ENCODE results near the gene ITGA11.

ITGA11 gene

DNA sequence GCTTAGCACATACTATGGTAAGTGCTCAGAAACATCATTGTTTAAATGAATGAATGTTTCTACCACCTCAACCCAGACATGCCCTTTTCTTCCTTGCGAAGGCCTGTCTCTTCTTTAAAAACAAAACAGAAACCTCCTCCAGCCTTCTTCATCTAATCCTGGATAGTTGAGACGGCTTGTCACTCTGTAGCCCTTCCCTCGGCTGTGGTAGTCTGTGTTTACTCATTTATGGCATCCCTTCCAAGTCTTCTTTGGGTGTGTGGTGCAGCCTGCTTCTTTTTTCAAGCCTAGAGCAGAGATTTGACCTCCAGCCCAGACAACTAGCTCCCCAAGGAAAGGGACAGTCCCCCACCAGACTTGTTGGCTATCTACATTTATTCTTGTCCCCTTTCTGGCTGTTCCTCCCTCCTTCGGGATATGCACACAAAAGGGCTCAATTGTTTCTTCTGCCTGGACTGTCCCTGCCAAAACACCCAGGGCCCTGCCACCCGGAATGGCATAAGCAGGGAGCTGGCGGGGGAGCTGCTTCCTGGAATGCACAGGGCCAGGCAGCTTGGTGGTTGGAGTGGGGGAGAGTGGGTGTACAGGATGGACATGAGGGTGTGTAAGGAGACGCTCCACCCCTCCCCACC is 67.8 kb downstream of the ITGA11 start:
- no peak overlapping the region for H3K4me3 ChIP-seq (ENCODE audit: low read depth, low read length)

DNA sequence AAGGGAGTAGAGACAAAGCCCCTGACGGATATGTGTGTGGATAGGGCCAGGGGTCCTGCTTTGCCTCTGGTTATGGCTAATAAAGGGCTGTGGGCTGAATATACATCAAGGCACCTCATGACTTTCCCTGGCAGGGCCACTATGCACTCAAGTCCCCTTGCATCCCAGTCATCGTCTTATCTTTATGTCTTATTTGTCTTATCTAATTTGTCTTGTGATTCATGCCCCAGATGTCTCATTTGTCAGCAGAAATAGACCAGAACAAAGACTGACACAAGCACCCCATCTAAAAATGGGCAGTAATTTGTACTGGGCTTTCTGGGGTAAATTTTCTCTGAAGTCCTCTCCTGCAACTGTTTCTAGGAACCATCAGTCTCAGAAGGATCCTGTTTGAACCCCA is 68.6 kb downstream of the ITGA11 start:
- H3K4me3 ChIP-seq (ENCODE audit: low read depth, low read length): no peak overlapping the region

DNA sequence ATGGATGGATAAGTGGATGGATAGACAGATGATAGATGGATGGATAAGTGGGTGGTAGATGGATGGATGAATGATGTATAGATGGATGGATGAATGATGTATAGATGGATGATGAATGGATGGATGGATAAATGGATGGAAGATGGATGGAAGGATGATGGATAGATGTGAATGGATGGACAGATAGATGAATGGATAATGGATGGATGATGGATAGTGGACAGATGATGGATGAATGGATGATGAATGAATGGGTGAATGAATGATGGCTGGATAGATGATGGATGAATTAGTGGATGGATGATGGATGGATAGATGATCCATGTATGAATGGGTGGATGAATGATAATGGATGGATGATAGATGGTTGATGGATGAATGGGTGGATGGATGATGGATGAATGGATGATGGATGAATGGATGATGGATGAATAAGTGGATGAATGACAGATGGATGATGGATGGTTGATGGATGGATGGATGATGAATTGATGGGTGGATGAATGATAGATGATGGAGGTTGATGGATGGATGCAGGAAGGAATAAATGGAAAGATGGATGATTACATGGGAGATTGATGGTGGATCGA is 69.3 kb downstream of the ITGA11 start:
- H3K4me3 ChIP-seq (ENCODE audit: low read depth, low read length): no peak overlapping the region

DNA sequence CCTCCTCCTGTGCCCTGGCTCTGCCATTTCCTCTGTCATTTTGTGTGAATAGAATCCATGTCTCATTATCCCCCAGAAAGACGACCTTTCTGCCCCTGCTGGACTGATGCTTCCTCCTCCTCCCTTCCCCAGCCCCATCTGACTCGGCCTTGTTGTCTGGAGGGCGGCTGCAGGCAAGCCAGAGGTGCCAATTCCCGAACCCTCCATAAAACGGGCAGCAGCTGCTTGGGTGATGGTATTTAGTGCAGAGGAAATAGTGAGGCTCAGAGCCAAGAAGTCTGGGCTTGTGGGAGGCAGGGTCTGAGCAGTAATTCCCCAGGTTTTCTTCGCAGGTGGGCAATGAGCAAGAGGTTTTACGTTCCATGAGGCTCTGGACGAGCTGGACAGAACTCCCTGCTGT is 71.2 kb downstream of the ITGA11 start:
- no peak overlapping the region for H3K4me3 ChIP-seq (ENCODE audit: low read depth, low read length)

DNA sequence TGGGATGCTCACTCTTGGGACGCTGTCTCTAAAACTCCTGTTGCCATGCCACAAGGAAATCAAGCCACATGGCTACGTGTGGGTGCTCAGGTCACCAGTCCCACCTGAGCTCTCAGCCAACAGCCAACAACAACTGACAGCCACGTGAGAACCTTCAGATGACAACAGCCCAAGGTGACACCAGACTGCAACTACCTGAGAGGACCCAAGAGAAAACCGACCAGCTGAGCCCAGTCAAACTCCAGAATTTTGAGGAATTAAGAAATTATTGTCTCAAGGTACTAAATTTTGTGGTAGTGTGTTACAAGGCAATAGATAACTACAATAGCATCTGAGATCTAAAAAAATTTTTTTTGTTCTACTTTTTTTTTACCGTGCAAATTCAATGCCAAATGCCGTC is 75.2 kb downstream of the ITGA11 start:
- H3K4me3 ChIP-seq (ENCODE audit: low read depth, low read length): no peak overlapping the region

DNA sequence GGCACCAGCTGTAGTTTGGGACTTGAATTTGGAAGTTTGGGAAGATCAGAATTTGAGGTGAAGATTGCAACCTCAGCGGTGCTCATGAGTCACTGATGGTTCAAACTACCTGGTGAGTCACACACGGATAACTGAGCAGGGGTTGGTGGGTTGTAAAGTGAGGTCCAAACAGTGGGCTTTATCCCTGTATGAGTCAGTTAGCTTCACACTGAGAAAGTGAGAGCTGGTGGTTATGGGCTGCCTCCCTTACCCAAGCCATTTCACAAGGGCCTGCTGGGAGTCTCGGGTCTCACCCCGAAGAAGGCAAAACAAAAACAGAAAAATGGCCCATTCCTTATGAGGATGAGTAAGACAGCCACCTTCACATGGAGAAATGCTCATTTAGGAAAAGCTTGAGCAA is 77.0 kb downstream of the ITGA11 start:
- no peak overlapping the region for H3K4me3 ChIP-seq (ENCODE audit: low read depth, low read length)

DNA sequence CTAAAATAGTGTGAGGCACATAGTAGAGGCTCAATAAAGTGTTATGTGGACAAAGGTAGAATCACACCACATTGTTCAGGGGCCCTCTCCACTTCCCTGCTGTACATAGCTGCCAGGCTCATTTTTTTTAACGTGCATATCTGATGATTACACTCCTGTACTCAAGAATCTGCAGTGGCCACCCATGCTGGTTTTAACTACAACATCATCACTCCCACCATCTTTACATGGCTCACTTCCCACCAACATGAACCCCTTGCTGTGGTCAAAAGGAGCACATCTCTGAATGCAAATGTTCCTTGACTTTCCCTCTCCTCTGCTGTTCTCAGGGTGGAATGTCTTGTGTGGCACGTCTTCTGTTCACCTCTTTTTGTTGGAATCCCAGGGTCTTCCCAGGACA is 77.7 kb downstream of the ITGA11 start:
- no peak overlapping the region for H3K4me3 ChIP-seq (ENCODE audit: low read depth, low read length)

DNA sequence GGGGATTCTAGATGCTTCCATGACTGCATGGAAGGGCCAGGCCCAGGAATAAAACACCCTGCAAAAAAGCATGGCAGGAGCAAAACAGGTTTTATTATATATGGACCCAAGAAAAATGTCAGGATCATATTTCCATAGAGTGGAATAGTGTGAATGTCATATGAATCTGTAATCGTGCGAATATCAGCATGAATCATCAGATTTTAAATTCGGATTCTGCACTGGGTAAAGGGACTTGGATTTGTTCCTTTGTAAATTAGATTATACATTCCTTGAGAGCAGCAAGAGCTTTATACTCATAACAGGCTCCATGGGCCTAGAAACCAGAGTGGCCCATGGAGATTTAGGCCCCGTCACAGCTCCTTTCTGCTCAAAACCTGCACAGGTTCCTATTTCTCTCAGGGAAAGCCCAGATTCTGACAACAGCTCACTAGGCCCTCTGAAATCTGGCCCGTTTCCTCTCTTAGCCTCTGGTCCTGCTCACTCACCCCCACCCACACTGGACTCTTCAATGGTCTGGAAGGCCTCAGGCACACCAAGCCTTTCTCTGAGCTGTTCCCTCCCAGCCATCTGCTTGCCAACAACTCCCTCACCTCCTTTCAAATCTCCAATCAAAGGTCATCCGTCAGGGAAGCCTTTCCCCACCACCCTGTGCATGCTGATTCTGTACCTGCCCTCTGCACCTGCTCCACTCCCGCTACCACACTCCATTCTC is 78.4 kb downstream of the ITGA11 start:
- no peak overlapping the region for H3K4me3 ChIP-seq (ENCODE audit: low read depth, low read length)

DNA sequence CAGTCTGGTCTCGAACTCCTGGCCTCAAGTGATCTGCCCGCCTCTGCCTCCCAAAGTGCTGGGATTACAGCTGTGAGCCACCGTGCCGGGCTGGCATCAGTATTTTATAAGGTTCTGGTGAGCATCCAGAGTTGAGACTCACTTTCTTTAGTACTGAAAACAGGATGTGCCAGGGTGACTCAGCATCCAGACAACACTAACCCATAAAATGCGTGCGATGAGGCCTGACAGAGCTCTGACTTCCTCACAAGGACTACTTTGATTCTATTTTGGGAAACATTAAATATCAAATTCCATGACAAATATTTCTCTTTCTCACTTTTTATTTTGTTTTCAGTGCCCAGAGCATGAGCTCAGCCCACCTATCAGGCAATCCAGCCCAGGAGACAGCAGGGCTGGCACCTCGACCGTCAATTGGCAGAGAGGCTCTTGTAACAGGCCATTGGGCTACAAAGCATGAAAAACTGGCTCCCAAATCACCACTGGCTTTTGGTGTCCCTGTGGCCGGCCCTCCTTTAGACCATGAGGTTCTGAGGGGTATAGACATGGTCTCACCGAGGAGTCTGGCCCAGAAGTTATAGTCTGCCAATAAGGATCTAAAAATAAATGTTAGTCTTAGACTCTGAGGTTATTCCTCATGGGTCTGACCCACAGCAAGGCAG is 79.4 kb downstream of the ITGA11 start:
- H3K4me3 ChIP-seq (ENCODE audit: low read depth, low read length): no peak overlapping the region

DNA sequence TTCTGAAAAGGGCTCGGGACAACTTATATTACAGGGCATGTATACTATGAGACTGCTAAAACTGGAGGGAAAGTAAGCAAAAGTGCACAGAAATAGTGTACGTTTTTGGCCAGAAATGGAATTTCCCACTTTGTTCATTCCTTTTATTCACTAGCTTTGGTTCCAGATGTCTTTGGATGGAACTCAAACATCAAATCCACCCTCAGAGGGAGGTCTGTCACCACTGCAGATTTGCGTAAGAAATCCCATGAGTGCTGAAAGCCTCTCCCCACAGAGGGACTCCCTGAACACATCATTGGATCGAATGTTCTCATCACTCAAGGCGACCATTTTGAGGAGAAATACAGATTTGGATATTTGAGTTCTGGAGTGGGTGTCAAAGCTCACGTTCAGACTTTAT is 82.8 kb downstream of the ITGA11 start:
- H3K4me3 ChIP-seq (ENCODE audit: low read depth, low read length): no peak overlapping the region

DNA sequence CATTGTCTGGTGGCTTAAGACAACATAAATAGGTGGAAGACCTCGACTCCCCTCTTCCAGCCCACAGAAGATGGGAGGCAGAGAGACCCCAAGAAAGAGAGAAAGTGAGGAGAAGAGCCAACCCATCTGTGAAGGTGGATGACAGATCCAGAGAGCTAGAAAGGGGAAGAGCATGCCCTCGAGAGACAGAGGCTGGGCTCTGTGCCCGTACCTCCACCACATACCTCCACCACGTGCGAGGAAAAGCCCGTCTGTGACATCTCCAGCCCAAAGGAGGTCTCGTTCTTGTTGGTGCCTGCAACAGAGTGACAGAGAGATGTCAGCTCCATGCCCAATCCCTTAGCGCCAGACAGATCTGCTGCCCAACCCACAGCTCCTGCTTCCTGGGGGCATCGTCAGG is 83.4 kb downstream of the ITGA11 start:
- H3K4me3 ChIP-seq (ENCODE audit: low read depth, low read length): no peak overlapping the region

DNA sequence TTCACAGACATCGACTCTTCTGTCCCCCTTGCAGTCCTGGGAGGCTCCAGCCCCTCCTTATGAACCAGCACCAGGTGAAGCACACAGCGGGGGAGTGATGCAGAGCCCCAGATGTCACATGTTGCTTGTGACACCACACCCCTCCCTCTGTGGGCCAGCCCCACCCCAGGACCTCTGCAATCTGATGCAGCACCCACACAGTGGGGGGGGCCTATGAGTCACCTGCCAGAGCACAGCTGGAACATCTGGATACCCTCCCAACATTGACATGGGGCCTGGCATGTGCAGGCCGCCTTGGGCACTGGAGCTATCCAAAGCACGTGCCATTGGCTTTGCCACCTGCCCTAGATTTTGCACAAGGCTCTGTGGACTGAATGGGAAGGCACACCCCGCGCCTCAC is 83.9 kb downstream of the ITGA11 start:
- H3K4me3 ChIP-seq (ENCODE audit: low read depth, low read length): no peak overlapping the region

DNA sequence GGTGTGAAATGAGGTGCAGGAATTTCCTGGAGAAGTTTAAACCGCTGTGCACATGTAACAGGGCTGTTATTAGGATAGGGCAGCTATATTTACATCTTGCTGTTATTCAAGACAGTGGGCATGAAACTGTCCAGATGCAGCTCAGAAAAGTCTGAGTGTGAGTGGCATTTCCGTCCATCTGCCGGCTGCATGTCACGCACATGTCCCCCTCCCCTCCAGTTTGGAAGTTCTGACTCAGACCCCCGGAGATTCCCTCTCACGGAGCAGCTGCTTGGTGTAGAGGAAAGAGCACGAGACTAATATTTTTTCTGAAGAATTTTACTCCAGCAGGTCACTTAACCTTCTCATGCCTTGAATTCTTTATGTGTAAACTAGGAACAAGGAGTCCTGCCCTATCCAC is 84.6 kb downstream of the ITGA11 start:
- H3K4me3 ChIP-seq (ENCODE audit: low read depth, low read length): no peak overlapping the region

DNA sequence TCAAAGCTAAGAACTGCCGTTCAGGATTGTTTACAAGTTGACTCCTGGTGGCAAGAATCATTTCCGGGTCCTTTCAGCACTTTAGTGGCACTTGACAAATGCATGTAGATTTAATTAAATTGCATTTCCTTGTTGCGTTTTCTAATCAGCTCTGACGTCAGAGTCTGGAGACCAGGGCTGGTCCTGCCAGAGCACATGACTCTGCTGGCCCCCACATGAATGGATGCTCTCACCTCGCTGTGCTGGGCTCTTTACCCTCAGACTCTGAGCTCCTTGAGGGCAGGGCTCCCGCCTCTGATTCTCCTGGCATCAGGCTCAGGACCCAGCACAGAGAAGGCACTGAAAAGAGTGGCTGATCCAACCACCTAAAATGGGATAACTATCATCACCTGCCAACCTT is 85.0 kb downstream of the ITGA11 start:
- H3K4me3 ChIP-seq (ENCODE audit: low read depth, low read length): no peak overlapping the region

DNA sequence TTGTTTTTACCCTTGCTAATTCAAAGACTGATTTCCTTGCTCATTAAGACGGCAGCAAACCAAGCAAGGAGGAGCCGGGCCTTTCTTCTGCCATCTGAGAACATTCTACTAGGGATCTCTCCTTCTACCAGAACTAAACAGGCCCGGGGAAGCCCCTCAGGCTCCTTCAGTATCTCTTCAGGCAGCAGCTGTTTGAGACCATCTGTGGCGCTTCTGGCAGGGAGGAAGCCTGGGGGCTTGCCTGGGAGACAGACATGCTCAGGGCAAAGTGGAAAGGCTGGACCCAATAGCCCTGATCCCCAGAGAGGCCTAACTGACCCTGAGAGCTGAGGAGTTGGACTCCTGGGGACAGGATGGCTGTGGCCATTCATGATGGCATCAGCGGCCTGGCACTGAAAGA is 86.5 kb downstream of the ITGA11 start:
- H3K4me3 ChIP-seq (ENCODE audit: low read depth, low read length): no peak overlapping the region

DNA sequence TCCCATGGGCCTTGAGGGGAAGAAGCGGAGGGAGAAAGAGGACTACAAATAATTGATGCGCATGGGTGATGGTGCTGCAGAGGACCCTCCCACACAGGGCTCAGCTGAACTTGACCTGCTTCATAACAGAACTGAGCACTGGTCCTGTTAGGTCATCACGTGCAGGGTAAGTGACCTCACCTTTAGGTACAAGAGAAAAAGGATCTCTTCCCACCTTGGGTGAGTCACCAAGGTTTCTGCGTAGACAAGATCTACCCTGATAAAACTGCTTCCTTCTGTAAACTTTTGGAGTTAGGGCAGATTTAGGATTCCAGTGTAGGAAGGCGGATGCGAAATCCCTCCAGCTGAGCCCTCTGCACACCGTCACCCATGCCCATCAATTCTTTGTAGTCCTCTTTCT is 87.4 kb downstream of the ITGA11 start:
- no peak overlapping the region for H3K4me3 ChIP-seq (ENCODE audit: low read depth, low read length)

DNA sequence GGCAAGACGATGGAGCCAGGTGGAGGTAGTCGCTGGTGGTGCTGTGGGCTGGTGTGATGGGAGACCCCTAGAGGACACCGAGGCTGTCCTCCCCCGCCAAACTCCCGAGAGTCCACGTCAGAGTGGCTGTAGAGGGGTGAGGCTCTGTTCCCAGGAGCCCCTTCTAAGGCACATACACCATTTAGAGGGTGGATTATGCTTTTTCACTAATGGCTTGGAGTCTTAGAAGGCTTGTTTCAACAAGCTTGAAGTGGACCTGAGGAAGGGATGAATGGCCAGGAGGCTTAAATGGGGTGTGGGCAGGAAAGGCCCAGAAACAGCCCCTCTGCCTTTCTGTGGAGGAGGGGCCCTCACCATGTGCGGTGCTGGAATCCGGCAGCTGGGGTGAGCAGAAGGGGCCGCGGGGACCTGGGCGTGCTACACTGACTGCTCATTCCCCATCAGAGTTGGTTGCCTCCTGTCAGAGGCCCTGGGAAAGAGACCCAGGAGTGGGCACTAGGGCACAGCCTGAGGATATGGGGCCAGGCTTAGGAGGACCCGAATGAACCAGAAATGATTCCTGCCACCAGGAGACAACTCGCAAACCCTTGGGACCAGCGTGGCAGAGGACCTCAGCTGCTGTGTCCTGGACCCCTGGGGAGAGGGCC is 88.3 kb downstream of the ITGA11 start:
- no peak overlapping the region for H3K4me3 ChIP-seq (ENCODE audit: low read depth, low read length)

DNA sequence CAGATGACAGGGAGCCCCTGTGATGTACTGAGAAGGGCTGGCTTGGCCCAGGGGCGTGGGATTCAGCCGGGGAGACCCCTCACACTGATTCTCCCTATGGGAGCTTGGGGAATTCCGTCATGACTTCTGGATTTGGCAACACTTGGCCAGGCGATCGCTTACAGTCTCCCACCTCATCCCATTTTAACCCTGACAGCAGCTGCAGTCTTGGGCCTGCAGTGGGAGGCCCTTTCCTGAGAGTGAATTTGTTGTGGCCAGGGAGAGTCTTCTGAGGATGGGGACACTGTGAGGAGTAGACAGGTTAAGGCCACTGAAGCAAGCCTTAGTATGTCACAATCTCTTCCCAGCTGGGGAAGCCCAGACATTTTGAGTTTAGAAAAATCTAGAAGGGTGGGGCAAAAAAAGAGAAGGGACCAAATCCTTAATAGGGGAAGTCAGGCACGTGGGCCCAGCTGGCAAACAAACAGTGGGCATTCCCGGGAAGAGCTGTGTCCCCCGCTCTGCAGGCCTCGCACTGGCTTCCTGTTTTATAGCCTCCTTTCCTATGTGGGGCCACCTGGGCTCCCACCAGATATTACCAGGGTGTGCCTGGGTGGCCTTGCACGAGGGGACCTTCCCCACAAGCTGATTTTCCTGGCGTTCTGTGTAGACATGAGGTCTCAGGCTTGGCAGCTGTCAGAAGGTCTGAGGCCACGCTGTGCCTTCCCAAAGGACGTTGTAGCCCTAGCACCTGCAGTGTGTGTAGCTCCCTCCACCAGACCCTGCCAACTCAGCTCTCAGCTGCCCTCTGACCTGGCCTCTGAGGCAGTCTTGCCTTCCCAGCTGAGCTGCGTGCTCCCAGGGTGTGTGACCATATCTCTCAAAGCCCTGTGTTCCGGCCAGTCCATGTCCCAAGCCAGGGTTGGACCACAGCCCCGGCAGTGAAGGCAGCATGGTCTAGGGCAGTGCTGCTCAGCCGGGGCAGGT is 89.9 kb downstream of the ITGA11 start:
- H3K4me3 ChIP-seq (ENCODE audit: low read depth, low read length): no peak overlapping the region

DNA sequence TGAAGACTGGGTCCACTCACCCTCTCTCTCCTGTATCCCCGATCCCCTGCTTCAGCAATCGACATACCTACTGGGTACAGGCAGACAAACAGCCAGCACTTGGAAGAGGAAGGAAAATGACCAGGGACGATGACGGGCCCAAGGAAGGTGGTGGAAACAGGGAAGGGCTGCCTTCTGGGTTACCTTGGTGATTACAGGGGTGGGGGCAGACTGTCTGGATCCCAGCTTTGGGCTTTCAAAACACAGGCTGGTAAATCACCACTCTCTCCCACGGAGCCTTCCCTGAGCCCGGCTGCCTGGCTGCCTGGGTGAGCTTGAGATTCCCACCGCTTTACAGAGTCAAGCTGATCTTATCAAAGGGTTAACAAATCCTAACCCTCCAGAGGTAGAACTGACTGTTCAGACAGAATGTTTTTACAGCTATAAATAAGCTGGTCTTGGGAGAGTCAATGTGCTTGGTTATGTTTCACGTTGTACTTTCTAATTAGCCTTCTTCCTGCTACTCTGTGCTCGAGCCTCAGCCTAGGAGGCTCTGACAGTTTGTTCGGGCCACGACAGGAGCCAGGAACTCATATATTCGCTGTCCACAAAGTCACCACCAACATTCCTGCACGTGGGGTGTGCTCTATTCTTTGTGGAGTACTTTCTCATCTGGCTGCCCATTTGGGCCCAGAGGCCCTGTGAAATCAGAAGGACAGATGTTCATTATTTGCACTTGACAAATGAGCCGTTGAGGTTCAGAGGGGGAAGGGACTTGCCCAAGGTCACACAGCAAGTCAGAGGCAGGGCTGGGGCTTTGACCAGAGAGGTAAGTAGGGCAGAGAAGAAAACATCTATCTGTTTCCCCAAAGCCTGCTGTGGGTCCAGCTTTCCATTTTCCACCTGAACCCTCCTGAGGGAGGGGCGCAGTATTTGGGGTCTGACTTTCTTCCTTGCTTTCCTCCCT is 91.0 kb downstream of the ITGA11 start:
- H3K4me3 ChIP-seq (ENCODE audit: low read depth, low read length): no peak overlapping the region

Measured in iPS-11a (cell line).